Tibial nerve (tissue), 4 donors: ENCODE results near the gene UFL1. TPM values are rescaled to one million over a fixed set of nuclear protein-coding genes. Genes with fewer than 3 reads are reported as not detected.

ENCODE experiments used
- DNase-seq, 2 donors: peaks; one replicate each; pipeline ENCODE4 v3.0.0-alpha.2; 2019; ENCODE audit warnings: low spot score in 2 of 2
- H3K27ac ChIP-seq, 4 donors: fragments of 200-600 bp; sonication (generic) in 3 of 4; one replicate each; pipeline ENCODE4 v1.5.1; 2017 to 2019; ENCODE audit warnings: mild to moderate bottlenecking in 1 of 4
- H3K27me3 ChIP-seq, 2 donors: fragments of 200-600 bp; sonication (generic) in 1 of 2; one replicate each; pipeline versions ENCODE4 v1.5.1 to v1.6.0; 2017 to 2019
- H3K36me3 ChIP-seq, 3 donors: fragments of 200-600 bp; sonication (generic); one replicate each; pipeline ENCODE4 v1.5.1; 2018 to 2019
- H3K4me1 ChIP-seq, 4 donors: fragments of 200-600 bp; sonication (generic) in 3 of 4; one replicate each; pipeline ENCODE4 v1.5.1; 2017 to 2019
- H3K4me3 ChIP-seq, 4 donors: fragments of 200-600 bp; sonication (generic) in 3 of 4; one replicate each; pipeline ENCODE4 v1.5.1; 2017 to 2019; ENCODE audit warnings: mild to moderate bottlenecking in 1 of 4, moderate library complexity in 1 of 4
- H3K9me3 ChIP-seq, 4 donors: fragments of 200-600 bp; sonication (generic) in 3 of 4; one replicate each; pipeline ENCODE4 v1.5.1; 2017 to 2019
- CTCF ChIP-seq, 5 experiments: fragments of 200-600 bp in 3 of 5; fragments of 450-650 bp in 2 of 5; sonication (generic) in 3 of 5; IDR thresholded peaks; one replicate each; pipeline ENCODE4 v1.5.1; 2016 to 2019; ENCODE audit warnings: antibody characterized with exemption in 5 of 5, mild to moderate bottlenecking in 3 of 5, moderate library complexity in 2 of 5
- EP300 ChIP-seq, 2 donors: sonication (generic); formaldehyde crosslinking; IDR thresholded peaks; one replicate each; pipeline ENCODE4 v1.6.1; 2017; ENCODE audit warnings: antibody characterized with exemption in 2 of 2, mild to moderate bottlenecking in 1 of 2
- POLR2A ChIP-seq, 2 donors: fragments of 450-650 bp; IDR thresholded peaks; one replicate each; pipeline ENCODE4 v1.6.1; 2017; ENCODE audit warnings: antibody characterized with exemption in 2 of 2, mild to moderate bottlenecking in 2 of 2, moderate library complexity in 2 of 2
- WGBS, 2 donors: methylation state at CpG; one replicate each; pipeline ENCODE4 v1.1.5; 2018; 5-methylcytosine and 5-hydroxymethylcytosine counted together
- total RNA-seq, 4 donors: library from RNA; depleted of rRNA; stranded (reverse); fragments of >200 nt; gene quantifications; one replicate each; pipeline ENCODE4 v1.1.0, GENCODE V29; 2016

UFL1 gene
- total RNA-seq, 4 donors from 2014 or later, result 16.5 to 29.7 (median 24.4) TPM

- no peaks in the 10 kb centered on the region for H3K36me3 ChIP-seq
- no peak overlapping the region for H3K4me3 ChIP-seq
- H3K27ac ChIP-seq, result no peak overlapping the region
- WGBS, 2 donors, result 56 to 74% methylated on average over 1 of the region's 1 CpG
- no peaks in the 10 kb centered on the region for H3K9me3 ChIP-seq
- H3K4me1 ChIP-seq, result peaks cover 0 to 7% (median 0%) of the 10 kb centered on the region in 4 donors
- no peak for TF ChIP-seq POLR2A (IDR thresholded peaks at IDR 0.05)
- no peak for TF ChIP-seq CTCF (IDR thresholded peaks at IDR 0.05)
- peak in 1 of 2 donors; percentile 29 for TF ChIP-seq EP300 (IDR thresholded peaks at IDR 0.05)
- no peak for DNase-seq
- no peaks in the 10 kb centered on the region for H3K27me3 ChIP-seq
Measured at GRCh38 chr6:96582436-96582835, 60.8 kb downstream of the UFL1 start.

- Histone ChIP-seq H3K9me3 (no peaks in the 10 kb centered on the region), H3K36me3 (no peaks in the 10 kb centered on the region), H3K27me3 (no peaks in the 10 kb centered on the region), H3K4me3 (no peak overlapping the region), H3K4me1 (peaks cover 0 to 3% (median 0%) of the 10 kb centered on the region in 4 donors), H3K27ac (no peak overlapping the region)
- WGBS, 2 donors, result 40 to 51% methylated on average over 2 of the region's 2 CpGs
- no peak for DNase-seq
- TF ChIP-seq POLR2A (IDR thresholded peaks at IDR 0.05), result no peak
- no peak for TF ChIP-seq EP300 (IDR thresholded peaks at IDR 0.05)
- TF ChIP-seq CTCF (IDR thresholded peaks at IDR 0.05), result no peak
Measured at GRCh38 chr6:96604420-96604819, 82.8 kb downstream of the UFL1 start.

Other genes starting within 250 kb of the UFL1 start
- gene FHL5, start 41.3 kb downstream of the UFL1 start, total RNA-seq, result 10 to 100 TPM; 28.3 to 54.3 (median 39.8) TPM